Gastroesophageal sphincter (tissue), 4 donors: Measurements from ENCODE around the gene TP73. TPM values are rescaled to one million over a fixed set of nuclear protein-coding genes. Genes with fewer than 3 reads are reported as not detected.

ENCODE experiments used
- ATAC-seq: fragments of 150-250 bp; one replicate; pipeline ENCODE4 v1.9.1; 2016; ENCODE audit warnings: mild to moderate bottlenecking, moderate library complexity
- H3K27ac ChIP-seq, 4 donors: fragments of 200-600 bp; sonication (generic) in 3 of 4; 1 replicate in 3 of 4; 2 replicates in 1 of 4; pipeline ENCODE4 v1.5.1; 2016 to 2019
- H3K27me3 ChIP-seq: fragments of 200-600 bp; sonication (generic); one replicate; pipeline ENCODE4 v1.5.1; 2019
- H3K36me3 ChIP-seq, 2 donors: fragments of 200-600 bp; sonication (generic); one replicate each; pipeline ENCODE4 v1.5.1; 2019; ENCODE audit warnings: control low read depth in 1 of 2
- H3K4me1 ChIP-seq, 3 donors: fragments of 200-600 bp; sonication (generic); 1 replicate in 2 of 3; 2 replicates in 1 of 3; pipeline ENCODE4 v1.5.1; 2016 to 2019; ENCODE audit warnings: control low read depth in 2 of 3
- H3K4me3 ChIP-seq, 2 donors: fragments of 200-600 bp; sonication (generic); one replicate each; pipeline ENCODE4 v1.5.1; 2019; ENCODE audit warnings: mild to moderate bottlenecking in 1 of 2, moderate library complexity in 1 of 2
- H3K9me3 ChIP-seq, 3 donors: fragments of 200-600 bp; sonication (generic); one replicate each; pipeline ENCODE4 v1.5.1; 2017 to 2019; ENCODE audit warnings: control low read depth in 2 of 3
- EP300 ChIP-seq: sonication (generic); formaldehyde crosslinking; IDR thresholded peaks from one replicate; pipeline ENCODE4 v1.6.1; 2017; ENCODE audit warnings: antibody characterized with exemption, mild to moderate bottlenecking
- POLR2A ChIP-seq, 2 donors: fragments of 450-650 bp; IDR thresholded peaks; one replicate each; pipeline ENCODE4 v1.6.1; 2017; ENCODE audit warnings: antibody characterized with exemption in 2 of 2, mild to moderate bottlenecking in 2 of 2, moderate library complexity in 1 of 2
- POLR2AphosphoS5 ChIP-seq: sonication (generic); formaldehyde crosslinking; IDR thresholded peaks from one replicate; pipeline ENCODE4 v1.6.1; 2017; ENCODE audit warnings: antibody characterized with exemption
- WGBS, 2 donors: methylation state at CpG; one replicate each; pipeline ENCODE4 v1.1.5; 2018; ENCODE audit warnings: low coverage in 1 of 2; 5-methylcytosine and 5-hydroxymethylcytosine counted together
- total RNA-seq, 4 donors: library from RNA; depleted of rRNA; stranded (reverse); fragments of >200 nt; gene quantifications; one replicate each; pipeline ENCODE4 v1.1.0, GENCODE V29; 2016
- TF ChIP-seq, protein P1 (sequence below), 4 experiments: fragments of 200-600 bp in 2 of 4; fragments of 450-650 bp in 2 of 4; sonication (generic) in 1 of 4; IDR thresholded peaks; one replicate each; pipeline ENCODE4 v1.5.1; 2017 to 2019; ENCODE audit warnings: antibody characterized with exemption in 4 of 4, mild to moderate bottlenecking in 2 of 4, moderate library complexity in 2 of 4

TP73 gene
- total RNA-seq, 4 donors from 2014 or later = 0.19 to 0.22 TPM; not detected in 2

DNA sequence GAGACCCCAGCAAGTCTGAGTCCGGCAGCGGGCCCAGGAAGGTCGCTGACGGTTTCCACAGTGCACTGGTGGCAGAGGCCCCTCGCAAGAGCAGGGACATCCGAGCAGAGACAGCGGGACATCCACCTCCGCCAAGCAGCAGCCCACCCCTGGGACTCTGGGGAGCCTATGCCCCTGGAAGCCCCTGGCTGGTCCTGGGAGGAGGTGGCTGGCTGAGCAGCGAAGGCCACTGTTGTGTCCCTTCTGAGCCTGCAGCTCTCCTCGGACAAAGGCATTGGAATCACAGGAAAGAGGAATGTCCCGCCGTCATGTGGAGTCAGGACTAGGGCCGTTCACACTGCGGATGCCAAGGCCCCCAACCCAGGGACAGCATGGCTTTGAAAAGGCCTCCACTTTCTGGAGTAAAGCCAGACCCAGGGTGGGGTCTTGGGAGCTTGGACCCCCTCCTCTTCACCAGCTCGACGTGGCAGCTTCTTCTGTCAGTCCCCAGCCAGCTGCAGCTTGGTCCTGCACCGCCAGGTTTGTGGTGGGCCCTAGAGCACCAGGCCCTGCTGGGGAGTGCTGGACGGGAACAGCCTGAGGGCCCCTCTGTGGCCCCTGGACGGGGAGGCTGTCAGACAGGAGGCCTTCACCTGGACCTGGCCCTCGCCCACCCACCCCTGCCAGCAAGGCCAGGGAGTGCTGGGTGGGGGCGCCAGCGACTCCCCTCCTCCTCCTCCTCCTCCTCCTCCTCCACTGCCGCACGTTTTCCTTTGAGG is 42.4 kb upstream of the TP73 start:
- Histone ChIP-seq H3K4me1 (peaks cover 0 to 22% (median 19%) of the 10 kb centered on the region in 3 donors), H3K36me3 (no peaks in the 10 kb centered on the region), H3K27me3 (peaks cover 88% of the 10 kb centered on the region), H3K27ac (no peak overlapping the region), H3K4me3 (peak overlapping the region in 1 of 2 donors; percentile 50), H3K9me3 (no peaks in the 10 kb centered on the region)
- WGBS, 2 donors = 0% methylated on average over 1 of the region's 24 CpGs; no CpG with 5 or more reads in 1 of the 2 donors
- ATAC-seq = no peak
- TF ChIP-seq POLR2AphosphoS5 (no peak), EP300 (no peak), POLR2A (IDR thresholded peaks at IDR 0.05) (no peak)
- TF ChIP-seq, protein P1, sequence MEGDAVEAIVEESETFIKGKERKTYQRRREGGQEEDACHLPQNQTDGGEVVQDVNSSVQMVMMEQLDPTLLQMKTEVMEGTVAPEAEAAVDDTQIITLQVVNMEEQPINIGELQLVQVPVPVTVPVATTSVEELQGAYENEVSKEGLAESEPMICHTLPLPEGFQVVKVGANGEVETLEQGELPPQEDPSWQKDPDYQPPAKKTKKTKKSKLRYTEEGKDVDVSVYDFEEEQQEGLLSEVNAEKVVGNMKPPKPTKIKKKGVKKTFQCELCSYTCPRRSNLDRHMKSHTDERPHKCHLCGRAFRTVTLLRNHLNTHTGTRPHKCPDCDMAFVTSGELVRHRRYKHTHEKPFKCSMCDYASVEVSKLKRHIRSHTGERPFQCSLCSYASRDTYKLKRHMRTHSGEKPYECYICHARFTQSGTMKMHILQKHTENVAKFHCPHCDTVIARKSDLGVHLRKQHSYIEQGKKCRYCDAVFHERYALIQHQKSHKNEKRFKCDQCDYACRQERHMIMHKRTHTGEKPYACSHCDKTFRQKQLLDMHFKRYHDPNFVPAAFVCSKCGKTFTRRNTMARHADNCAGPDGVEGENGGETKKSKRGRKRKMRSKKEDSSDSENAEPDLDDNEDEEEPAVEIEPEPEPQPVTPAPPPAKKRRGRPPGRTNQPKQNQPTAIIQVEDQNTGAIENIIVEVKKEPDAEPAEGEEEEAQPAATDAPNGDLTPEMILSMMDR (IDR thresholded peaks at IDR 0.05) = no peak

DNA sequence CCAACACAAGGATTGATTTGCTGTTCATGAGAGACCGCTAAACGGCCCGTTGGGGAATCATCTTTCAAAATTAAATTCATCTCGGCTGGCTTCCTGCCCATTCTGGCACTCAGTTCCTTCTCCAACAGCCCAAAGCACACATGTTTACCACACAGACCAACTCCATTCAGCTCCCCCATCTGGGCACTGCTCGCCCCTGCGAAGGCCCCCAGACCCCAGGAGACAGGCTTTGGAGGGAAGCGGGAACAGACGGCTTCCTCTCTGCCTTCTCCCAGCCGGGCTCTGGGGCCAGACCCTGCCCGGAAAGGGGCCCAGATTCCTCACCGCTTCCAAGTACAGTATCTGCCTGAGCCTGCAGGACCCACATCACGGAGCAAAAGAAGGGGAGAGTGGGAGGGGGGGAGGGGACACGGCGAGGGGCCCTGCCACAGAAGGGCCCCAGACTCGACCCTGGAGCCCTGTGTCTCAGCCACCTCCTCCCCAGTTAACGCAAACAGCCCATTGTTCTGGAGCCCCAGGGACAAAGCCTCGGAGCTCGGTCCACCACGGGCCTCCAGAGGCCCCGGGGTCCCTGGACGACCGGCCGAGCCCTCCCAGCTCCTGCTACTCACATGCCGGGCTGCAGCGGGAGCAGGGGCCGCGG is 41.7 kb upstream of the TP73 start:
- H3K9me3 ChIP-seq = no peaks in the 10 kb centered on the region
- ATAC-seq = no peak
- H3K36me3 ChIP-seq = no peaks in the 10 kb centered on the region
- 9% methylated on average over 9 of the region's 27 CpGs; no CpG with 5 or more reads in 1 of the 2 donors for WGBS, 2 donors
- TF ChIP-seq POLR2AphosphoS5 (no peak), POLR2A (IDR thresholded peaks at IDR 0.05) (no peak), EP300 (no peak)
- TF ChIP-seq, protein P1 (IDR thresholded peaks at IDR 0.05) = no peak
- H3K4me3 ChIP-seq = peak overlapping the region in 1 of 2 donors; percentile 50
- H3K27me3 ChIP-seq = peaks cover 94% of the 10 kb centered on the region
- peaks cover 0 to 22% (median 19%) of the 10 kb centered on the region in 3 donors for H3K4me1 ChIP-seq
- no peak overlapping the region for H3K27ac ChIP-seq

DNA sequence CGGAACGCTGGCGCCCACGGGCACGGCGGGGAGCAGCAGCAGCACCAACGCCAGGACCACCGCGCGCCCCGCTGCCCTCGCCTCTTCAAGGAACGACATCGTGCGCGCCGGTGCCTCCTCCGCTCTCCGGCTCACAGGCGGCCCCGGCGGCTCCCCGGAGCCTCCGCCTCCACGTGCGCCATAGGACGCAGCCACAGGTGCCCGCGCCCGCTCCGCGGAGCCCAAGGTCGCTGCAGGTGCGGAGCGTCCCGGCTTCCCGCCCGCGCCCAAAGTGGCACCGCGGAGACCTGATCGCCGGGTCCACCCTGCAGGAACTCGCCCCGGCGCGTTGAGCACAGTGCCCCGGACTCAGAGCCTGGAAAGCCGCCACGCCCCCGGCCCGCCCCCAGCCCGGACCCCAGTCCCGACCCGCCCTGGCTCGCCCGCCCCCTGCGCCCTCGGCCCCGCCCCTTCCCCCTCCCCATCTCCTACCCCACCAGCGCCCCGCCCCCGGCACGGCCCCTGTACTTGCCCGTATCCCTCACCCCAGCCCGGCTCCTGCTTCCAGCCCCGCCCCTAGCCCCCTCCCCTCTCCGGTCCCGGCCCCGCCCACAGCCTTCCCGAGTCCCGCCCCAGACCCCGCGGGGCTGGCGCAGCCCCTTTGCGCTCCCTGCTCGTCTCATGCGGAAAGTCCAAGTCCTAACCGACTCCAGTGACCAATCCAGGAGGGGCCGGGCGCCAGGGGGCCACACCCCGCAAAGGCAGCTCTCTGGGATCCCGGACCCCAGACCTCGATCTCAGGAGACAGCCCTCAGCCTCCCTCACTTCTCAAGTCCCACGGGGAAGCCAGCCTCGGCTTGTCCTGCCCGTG is 40.9 kb upstream of the TP73 start, which contains the start of gene MEGF6:
Gene MEGF6 (minus strand): TSS at position 339 of the 850 bp plus-strand sequence. CDS start 240 bp downstream, at position 99.
- H3K4me3 ChIP-seq = peak within 1 kb of the TSS; percentile 18 to 50
- no peaks in the 10 kb centered on the region for H3K36me3 ChIP-seq
- ATAC-seq = peak; percentile 49
- H3K9me3 ChIP-seq = no peaks in the 10 kb centered on the region
- H3K27me3 ChIP-seq = peaks cover 89% of the 10 kb centered on the region
- TF ChIP-seq EP300 (no peak), POLR2A (IDR thresholded peaks at IDR 0.05) (no peak), POLR2AphosphoS5 (no peak)
- TF ChIP-seq, protein P1 (IDR thresholded peaks at IDR 0.05) = no peak
- H3K4me1 ChIP-seq = peaks cover 0 to 22% (median 19%) of the 10 kb centered on the region in 3 donors
- WGBS, 2 donors = no CpG with 5 or more reads among the region's 87 CpGs
- no peak within 1 kb of the TSS for H3K27ac ChIP-seq

DNA sequence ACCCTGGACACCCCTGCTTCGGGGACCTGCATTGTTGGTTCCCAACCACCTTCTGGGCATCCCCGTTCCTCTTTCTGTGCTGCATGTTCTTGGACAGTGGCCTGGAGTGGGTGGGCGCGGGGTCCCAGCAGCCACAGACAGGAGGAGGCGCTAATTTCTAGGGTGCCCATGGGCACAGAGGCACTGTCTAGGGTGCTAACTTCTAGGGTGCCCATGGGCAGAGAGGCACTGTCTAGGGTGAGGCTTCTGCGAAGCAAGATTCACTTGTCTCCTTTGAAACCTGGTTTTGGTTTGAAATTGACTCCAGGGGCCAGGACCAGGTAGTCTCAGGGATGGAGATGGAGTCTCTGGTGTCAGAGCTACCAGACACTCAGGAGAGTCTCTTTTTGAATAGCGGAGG is 40.2 kb upstream of the TP73 start:
- WGBS, 2 donors = no CpG with 5 or more reads among the region's 7 CpGs
- no peak for ATAC-seq
- peaks cover 0 to 22% (median 19%) of the 10 kb centered on the region in 3 donors for H3K4me1 ChIP-seq
- H3K27ac ChIP-seq = no peak overlapping the region
- H3K4me3 ChIP-seq = no peak overlapping the region
- H3K36me3 ChIP-seq = no peaks in the 10 kb centered on the region
- peaks cover 82% of the 10 kb centered on the region for H3K27me3 ChIP-seq
- TF ChIP-seq POLR2AphosphoS5 = no peak
- TF ChIP-seq, protein P1 (IDR thresholded peaks at IDR 0.05) = no peak
- TF ChIP-seq EP300 = no peak
- TF ChIP-seq POLR2A (IDR thresholded peaks at IDR 0.05) = no peak
- no peaks in the 10 kb centered on the region for H3K9me3 ChIP-seq
